GM12891 (cell line): Measurements from ENCODE around the gene ZNF555.
A peak's percentile ranks its signal among the peaks of the same experiment; 100 is the strongest.

Source experiments
- DNase-seq: peaks from one replicate; pipeline ENCODE4 v3.0.0; 2011; ENCODE audit warnings: low spot score; ENCODE audit not compliant: insufficient read length
- FAIRE-seq: peaks from 2 replicates; lab custom pipeline; 2011; peaks lifted over from hg19 to GRCh38; lab: Jason Lieb, UNC
- PAX5 ChIP-seq: IDR thresholded peaks from 2 replicates; pipeline ENCODE4 v1.6.1; 2011; ENCODE audit warnings: low read length, moderate library complexity, mild to moderate bottlenecking; ENCODE audit not compliant: insufficient read depth, severe bottlenecking
- POLR2A ChIP-seq: IDR thresholded peaks from 2 replicates; pipeline ENCODE4 v1.6.1; 2011; ENCODE audit warnings: low read depth, low read length, control low read depth
- POLR2AphosphoS5 ChIP-seq: IDR thresholded peaks from 2 replicates; pipeline ENCODE4 v1.6.1; 2011; ENCODE audit warnings: low read depth, low read length, control low read depth
- POU2F2 ChIP-seq: IDR thresholded peaks from 2 replicates; pipeline ENCODE4 v1.6.1; 2011; ENCODE audit warnings: low read depth, mild to moderate bottlenecking, control low read depth, low read length, moderate library complexity
- SPI1 ChIP-seq: IDR thresholded peaks from 2 replicates; pipeline ENCODE4 v1.6.1; 2011; ENCODE audit warnings: low read depth, low read length, control low read depth
- TAF1 ChIP-seq: IDR thresholded peaks from 2 replicates; pipeline ENCODE4 v1.6.1; 2011; ENCODE audit warnings: low read depth, low read length, control low read depth

Gene ZNF555

GRCh38 chr19:2806736-2807378 lies 34.4 kb upstream of the ZNF555 start:
- DNase-seq (no peak), FAIRE-seq (no peak)
- TF ChIP-seq TAF1 (no peak), POLR2A (no peak), PAX5 (no peak), POU2F2 (no peak), POLR2AphosphoS5 (no peak), SPI1 (no peak)

GRCh38 chr19:2807379-2808128 lies 33.7 kb upstream of the ZNF555 start:
- no peak for FAIRE-seq
- TF ChIP-seq POU2F2 (no peak), POLR2AphosphoS5 (no peak), SPI1 (no peak)
- peak; percentile 24 for DNase-seq

- no peak for FAIRE-seq
- peak; percentile 25 for DNase-seq
- TF ChIP-seq TAF1 = no peak
- no peak for TF ChIP-seq PAX5
Measured at GRCh38 chr19:2808129-2808941, 32.9 kb upstream of the ZNF555 start.

GRCh38 chr19:2809387-2810140 lies 31.7 kb upstream of the ZNF555 start:
- FAIRE-seq (no peak), DNase-seq (peak; percentile 23)
- TF ChIP-seq POLR2AphosphoS5 (no peak; the same call in 1 of the 2 replicates), POU2F2 (no peak), PAX5 (no peak)

GRCh38 chr19:2810141-2811091 lies 30.9 kb upstream of the ZNF555 start:
- TF ChIP-seq PAX5 = no peak
- no peak for TF ChIP-seq SPI1
- TF ChIP-seq POLR2AphosphoS5 = no peak
- TF ChIP-seq POU2F2 = no peak
- TF ChIP-seq POLR2A = no peak
- TF ChIP-seq TAF1 = no peak
- peak; percentile 35 for DNase-seq
- FAIRE-seq = no peak

GRCh38 chr19:2811221-2811722 lies 30.0 kb upstream of the ZNF555 start:
- no peak for FAIRE-seq
- TF ChIP-seq TAF1 (no peak), POU2F2 (no peak), SPI1 (no peak), POLR2A (no peak), POLR2AphosphoS5 (no peak), PAX5 (no peak)
- DNase-seq = peak; percentile 22

- FAIRE-seq (no peak), DNase-seq (peak; percentile 20)
- TF ChIP-seq POU2F2 = no peak
- no peak for TF ChIP-seq POLR2AphosphoS5
- no peak for TF ChIP-seq SPI1
- TF ChIP-seq PAX5 = no peak
- TF ChIP-seq POLR2A = no peak
- TF ChIP-seq TAF1 = no peak
Measured at GRCh38 chr19:2811735-2812413, 29.4 kb upstream of the ZNF555 start.
